HK-2 (cell line): ENCODE measurements around the gene WDR82.

Experiments used
- DNase-seq: peaks from one replicate; pipeline ENCODE4 v3.0.0-alpha.2; 2018; ENCODE audit not compliant: unreplicated experiment

The WDR82 gene

DNA sequence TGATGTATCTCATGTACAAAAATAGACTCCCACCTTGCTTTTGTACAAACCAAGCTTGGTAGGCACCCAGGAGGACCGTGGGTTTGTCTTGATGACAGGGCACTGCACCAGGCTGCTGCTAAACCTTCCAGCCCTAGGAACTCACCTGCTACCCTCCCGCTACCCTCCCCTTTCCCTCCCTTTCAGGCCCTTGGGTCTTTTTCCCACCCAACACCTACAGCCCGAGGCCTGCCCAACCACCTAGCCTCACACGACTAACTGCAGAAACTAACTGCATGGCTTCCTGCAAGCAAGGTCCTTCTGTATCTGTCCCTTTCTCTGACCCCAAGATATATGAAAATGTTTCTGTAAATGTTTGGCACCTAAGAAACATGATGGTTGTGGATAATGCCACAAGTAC lies 21.8 kb downstream of the WDR82 start:
- no peak for DNase-seq

DNA sequence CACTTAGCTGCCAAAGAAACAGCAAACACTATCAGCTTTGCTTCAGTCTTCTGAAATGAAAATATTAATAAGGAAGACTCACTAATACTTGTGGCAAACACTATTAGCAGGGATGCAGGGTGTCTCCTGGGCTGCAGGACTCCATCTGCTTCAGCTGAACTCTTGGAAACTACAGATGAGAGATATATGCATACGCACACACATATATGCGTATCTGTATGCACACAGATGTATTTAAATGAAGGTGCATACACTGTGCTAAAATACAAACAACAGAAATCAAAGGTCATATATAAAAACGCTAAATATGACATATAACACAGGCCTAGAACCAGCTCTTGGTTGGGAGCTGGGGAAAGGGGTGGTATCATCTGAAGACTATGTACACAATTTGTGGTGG lies 22.3 kb downstream of the WDR82 start:
- DNase-seq = no peak

DNA sequence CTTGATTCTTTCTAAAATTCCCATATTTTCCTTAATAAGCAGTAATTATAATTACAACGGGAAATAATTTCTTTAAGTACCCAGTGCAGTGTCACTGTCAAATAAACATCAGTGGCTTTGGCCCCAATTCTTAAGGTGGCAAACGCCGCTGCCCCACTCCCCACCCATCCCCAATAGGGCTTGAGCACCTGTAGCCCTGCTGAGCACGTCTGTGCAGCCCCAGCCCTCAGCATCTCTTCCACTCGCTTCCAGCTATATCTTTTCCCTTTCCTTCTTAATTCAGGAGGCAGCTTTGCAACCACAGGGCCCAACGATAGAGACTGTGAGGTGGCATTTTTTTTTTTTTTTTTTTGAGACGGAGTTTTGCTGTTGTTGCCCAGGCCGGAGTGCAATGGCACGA lies 23.8 kb downstream of the WDR82 start:
- DNase-seq = no peak

DNA sequence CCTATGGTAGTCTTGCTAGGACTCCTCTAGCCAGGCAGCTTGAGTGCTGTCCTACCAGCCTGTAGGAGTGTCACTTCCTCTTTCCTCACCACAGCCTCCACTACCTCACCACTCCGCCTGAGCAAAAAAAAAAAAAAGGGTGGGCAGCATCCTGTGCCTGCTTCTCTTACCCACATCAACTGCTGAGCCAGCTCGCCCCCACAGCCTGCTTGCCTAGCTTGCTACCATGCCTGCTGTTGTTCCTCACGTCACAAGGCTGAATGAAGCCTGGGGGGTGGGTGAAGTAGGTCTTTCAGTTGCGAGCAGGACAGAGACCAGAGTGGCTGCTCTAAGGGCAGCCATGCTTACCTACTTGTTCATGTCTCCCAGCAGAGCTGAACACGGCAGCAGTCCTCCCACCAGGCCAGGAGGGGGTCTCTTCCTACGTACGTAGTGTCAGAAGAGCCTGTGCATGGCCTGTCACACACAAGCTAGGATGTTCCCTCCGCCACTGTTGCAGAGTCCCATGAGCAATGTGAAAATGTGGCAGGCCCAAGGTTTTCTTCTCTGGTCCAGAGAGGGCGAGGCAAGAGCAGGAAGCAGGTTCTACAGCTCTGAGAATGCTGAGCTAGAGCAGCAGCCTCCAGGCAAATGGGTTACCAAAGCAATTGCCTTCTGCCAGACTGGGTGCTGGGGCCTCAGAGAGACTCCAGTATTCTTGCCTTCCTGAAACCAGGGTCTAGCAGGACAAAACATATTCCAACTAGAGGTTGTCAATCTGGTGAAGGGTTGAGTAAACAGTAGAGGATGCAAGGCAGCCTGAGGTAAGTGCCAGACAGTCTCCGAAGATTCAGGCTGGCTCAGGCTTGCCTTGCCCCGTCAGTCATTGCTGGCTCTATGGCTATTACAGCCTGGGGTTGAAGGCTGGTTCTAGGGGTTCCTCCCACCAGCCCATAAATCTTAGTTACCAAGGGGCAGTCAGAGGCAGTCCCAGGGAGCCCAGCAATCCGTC lies 24.8 kb downstream of the WDR82 start:
- no peak for DNase-seq

DNA sequence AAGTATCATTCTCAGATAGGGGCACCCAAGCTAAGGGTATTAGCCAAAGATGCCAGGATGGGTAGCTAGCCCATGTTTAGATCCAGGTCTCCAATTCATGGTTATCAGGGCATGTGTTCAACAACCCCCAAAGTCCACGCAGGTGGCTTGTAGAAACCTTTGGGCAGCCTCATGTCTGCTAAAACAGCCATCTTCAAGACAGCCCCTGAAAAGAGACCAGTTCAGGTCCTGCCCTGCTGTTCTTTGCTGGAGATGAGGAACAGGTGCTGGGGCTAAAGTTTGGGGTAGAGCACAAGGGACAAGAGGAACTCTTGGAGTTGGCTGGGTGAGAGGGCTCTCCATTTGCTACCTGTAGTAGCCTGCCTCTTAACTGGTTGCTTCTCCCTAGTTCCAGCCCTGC lies 28.3 kb downstream of the WDR82 start:
- DNase-seq = no peak

DNA sequence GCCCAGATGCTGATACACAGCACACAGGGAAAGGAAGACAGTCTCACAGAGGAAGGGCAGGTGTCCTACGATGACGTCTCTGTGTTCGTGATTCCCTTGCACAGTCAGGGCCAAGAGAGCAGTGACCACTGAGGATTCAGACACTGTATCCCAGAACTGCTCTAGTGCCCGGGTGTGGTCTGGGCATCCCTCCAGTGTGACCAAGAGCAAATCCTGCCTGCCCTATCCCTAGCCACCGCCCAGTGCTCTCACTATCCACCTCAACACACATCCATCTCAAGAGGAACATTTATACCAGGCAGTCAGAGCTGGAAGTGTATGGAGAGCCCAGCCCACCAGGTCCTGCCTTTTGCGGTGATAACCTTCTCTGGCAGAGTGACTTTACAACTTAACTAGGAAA lies 28.8 kb downstream of the WDR82 start:
- no peak for DNase-seq

DNA sequence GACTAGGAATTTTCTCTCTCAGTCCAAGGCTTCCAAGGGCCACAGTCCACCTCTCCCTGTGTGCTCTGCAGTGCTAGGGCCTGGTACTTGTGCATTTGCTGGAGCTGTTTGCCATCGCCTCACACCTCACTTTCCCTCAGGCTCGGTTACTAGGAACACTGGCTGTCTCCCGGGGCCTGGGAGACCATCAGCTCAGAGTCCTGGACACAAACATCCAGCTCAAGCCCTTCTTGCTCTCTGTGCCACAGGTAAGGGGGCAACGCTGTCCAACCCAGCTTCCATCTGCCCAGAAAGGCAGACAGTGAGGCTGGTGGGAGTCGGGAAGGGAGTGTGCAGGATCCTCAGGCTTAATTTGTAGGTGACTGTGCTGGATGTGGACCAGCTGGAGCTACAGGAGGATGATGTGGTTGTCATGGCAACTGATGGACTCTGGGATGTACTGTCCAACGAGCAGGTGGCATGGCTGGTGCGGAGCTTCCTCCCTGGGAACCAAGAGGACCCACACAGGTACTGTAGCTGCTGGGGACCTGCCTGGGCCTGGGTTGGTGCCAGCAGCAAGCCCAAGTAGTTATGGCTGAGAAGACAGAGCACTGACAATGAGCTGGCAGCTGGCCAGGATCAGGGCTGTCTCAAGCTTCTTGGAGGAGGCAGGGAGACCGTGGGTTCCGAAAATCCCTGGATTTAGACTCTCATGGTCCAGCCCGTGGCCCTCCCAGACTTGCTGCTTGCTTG lies 29.5 kb downstream of the WDR82 start:
- DNase-seq = no peak

DNA sequence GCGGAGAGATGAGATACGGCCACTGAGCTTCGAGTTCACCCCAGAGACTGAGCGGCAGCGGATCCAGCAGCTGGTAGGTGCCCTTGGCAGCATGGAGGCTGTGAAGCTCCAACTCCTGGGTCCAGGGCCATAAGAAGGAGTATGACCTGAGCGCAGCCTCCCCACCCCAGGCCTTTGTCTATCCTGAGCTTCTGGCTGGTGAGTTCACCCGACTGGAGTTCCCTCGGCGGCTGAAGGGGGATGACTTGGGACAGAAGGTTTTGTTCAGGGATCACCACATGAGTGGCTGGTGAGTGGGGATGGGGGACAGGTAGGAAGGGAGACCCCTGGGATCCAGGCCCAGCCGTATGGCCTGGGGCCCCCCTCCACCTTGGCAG lies 30.3 kb downstream of the WDR82 start:
- DNase-seq = no peak

DNA sequence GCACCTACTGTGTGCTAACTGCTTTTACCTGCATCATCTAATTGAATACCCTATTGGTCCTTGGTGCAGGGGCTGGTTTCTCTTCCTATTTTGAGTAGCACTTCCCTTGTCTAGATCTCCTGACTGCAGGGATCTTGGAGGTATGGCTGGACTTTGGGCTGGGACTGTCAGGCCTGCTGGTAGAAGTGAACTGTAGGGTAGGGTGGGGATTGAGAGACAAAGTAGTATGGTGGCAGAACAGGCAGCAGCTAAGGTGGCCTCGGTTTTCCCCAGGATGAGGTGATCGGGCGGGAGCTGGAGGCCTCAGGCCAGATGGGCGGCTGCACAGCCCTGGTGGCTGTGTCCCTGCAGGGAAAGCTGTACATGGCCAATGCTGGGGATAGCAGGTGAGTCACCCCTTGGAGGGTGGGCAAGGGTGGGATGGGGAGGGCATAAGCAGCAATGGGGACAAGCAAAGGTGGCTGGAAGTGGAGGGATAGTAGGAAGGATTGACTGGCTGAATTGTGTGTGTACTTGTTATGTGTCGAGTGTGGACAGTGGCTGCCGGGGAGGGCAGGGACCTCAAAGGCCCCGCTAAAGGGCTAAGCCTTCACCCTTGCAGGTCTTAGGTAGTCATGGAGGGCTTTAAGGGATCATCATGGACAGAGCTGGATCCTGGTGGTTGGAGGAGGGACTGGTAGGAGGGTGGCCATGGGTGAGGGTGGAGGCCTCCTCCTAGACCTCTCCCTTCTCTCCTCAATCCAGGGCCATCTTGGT lies 30.9 kb downstream of the WDR82 start:
- no peak for DNase-seq

DNA sequence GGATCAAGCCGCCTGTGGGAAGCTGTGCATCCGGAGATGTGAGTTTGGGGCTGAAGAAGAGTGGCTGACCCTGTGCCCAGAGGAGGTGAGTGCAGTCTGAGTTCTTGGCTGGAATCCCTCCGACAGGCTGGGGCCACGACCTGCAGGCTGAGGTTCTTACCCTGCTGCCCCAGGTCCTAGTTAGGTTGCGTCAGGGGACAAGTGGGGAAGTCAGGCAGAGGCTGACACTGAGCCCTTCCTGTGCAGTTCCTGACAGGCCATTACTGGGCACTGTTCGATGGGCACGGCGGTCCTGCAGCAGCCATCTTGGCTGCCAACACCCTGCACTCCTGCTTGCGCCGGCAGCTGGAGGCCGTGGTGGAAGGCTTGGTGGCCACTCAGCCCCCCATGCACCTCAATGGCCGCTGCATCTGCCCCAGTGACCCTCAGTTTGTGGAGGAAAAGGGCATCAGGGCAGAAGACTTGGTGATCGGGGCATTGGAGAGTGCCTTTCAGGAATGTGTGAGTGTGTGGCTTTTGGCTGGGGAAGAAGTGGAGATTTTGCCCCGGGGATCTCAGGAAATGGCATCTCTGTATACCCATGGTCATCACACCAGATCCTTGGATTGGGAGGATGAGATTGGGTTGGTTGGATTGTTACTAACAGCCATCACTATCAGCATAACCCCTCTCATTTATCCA lies 31.6 kb downstream of the WDR82 start:
- DNase-seq = no peak

DNA sequence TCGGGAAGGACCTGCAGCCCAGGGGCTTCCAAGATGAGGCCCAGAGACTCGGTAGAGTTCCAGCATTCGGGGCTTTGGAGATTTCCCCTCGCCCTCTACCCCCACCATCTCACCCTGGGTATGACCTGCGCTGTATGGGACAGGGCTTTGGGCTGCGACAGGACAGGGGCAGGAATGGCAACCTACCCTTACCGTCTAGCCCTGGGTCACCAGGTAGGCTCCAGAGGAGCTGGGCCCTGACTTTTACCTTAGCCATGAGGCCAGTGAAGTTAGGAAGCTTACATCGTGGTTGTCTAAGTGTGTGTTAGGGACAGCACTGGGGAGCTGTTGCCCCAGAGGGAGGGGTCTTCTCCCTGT lies 32.2 kb downstream of the WDR82 start:
- no peak for DNase-seq

DNA sequence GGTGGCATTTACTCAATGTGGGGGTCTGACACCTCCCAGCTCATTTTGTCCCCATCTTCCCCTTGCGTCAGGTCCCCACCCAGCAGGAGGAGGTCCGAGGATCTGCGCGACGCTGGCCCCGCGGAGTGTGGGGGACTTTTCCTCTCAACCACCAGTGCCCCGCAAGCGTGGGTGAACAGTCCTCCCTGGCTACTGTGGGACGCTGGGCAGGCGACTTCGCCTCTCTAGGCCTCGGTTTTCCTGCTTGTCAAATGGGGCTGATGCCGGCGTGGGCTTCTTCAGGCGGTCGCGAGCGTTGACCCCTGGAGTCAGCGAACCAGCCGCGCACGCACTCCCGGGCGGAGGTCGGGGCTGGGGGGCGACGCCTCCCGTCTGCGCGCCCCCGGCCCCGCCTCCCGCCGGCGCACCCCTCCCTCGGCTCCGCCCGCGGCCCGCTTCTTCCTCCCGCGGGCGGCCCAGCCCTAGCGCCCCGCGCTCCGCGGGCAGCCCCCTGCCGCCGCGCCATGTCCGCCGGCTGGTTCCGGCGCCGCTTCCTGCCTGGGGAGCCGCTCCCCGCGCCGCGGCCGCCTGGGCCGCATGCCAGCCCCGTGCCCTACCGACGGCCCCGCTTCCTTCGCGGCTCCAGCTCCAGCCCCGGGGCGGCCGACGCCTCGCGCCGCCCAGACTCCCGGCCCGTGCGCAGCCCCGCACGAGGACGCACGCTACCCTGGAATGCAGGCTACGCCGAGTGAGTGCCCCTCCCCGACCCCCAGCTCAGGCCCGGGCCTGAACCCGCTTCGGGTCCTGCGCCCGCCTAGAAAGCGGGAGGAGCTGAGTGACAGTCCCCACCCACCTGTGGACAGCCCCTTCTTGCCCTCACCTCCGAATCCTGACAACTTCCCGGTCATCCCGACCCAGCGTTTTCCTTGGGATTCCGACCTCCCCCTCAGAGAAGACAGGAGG lies 32.9 kb downstream of the WDR82 start, which contains the start of gene PPM1M:
Gene PPM1M (plus strand): TSS at position 438 of the 942 bp plus-strand sequence. CDS start 66 bp downstream, at position 504.
- DNase-seq = peak; percentile 41

DNA sequence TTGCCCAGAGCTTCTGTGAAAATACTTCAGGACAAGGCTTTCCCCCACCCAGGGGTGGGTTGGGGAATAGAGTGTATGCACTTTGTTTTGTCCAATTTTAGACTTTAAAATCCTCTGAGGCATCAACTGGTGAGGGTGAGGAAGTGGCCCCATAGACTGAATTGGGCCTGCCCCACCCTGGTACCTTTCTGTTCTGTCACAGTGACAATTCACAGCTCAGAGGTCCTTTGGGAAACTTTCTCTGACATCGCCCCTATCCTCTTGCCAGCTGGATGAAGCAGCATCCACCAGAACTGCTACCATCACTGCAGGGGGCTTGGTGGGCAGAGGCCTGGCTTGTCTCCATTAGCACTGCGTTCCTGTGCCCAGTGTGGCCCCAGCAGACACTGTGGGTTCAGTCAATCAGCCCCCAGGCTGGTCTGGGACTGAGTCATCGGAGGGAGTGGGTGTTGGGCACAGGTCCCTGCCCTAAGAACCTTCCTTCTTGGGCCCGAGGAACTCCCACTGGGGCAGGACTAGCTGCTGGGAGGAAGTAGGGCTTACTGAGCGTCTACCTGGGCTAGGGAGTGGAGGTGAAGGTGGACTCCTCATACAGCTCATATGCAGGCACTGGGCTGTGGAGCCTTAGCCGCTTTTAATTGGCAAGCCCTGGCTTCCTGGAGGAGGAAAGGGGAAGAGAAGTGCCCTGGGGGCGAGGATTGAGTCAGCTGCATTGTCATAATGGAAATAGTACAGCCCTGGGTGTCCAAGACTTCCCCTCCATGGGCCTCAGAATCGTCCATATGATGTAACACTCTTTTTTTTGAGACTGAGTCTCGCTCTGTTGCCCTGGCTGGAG lies 34.4 kb downstream of the WDR82 start:
- DNase-seq = no peak

DNA sequence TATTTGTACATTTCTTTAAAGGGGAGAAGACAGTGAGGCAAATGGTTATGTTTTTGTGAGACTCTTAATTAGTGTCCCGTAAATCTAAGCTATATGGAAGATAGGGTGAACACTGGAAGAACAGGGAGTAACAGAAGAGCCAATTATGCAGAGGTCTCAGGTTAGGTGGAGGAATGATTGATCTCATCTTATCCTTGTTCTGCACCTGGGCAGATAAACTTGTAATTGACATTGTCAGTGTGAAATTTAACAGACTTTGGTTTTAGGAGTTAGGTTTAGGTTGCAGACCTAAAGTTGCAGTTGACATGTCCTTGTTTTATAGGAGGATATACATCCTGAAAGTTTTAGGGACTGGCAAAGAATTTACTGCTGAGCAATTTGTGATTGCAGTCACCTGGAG lies 36.4 kb downstream of the WDR82 start:
- no peak for DNase-seq

DNA sequence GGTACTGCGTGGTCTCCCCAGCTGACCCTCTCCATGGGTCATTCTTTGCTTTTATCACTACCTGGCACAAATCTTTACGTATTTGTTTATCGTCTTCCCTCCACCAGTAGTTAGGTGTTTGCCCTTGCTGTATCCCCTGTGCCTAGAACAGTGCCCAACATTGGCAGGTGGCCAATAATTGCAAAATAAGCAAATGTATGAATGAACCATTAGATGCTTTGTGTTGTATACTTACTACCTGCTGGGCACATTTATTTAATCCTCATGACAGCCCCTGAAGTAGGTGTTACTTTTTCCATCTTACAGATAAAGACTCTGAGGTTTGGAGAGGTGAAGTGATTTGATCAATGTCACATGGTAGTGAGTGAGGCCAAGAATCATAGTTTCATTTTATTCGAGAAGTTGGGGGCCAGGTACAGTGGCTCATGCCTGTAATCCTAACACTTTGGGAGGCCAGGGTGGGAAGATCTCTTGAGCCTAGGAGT lies 37.5 kb downstream of the WDR82 start:
- DNase-seq = no peak

DNA sequence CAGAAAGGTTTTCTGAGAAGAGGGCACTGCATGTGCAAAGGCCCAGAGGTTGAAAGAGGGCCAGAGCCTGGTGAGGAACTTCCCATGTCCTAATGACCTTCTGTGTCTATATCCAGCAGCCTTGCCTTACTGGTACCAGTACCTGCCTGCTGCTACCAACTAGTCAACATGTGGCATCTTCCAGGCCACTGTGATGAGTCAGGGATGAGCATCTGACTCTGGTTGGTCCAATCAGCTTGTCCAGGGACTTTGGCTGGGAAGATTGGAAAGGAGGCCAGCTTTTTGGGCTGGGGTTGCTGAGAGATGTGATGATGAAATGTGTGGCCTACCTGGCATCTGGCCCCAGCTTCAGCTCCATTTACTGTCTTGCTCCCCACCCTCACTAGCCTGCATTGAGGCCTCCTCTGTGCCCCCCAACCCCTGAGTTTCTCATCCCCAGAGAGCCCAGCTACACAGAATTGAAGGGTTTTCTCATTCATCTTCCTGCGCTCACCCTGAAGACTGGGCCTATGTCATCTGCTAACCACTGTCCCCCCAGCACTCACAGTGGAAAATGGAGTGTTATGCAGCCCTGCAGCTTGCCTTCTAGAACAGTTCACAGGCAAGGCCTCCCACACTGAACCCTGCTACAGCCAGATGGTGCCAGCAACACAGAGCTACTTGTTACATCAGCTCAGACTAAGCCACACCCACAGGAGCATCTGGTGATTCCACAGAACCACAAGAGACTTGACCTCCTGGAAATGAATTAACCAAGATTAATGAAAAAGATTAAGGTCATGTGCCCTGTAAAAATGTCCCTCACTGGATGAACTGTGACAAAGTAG lies 38.2 kb downstream of the WDR82 start:
- DNase-seq = no peak

DNA sequence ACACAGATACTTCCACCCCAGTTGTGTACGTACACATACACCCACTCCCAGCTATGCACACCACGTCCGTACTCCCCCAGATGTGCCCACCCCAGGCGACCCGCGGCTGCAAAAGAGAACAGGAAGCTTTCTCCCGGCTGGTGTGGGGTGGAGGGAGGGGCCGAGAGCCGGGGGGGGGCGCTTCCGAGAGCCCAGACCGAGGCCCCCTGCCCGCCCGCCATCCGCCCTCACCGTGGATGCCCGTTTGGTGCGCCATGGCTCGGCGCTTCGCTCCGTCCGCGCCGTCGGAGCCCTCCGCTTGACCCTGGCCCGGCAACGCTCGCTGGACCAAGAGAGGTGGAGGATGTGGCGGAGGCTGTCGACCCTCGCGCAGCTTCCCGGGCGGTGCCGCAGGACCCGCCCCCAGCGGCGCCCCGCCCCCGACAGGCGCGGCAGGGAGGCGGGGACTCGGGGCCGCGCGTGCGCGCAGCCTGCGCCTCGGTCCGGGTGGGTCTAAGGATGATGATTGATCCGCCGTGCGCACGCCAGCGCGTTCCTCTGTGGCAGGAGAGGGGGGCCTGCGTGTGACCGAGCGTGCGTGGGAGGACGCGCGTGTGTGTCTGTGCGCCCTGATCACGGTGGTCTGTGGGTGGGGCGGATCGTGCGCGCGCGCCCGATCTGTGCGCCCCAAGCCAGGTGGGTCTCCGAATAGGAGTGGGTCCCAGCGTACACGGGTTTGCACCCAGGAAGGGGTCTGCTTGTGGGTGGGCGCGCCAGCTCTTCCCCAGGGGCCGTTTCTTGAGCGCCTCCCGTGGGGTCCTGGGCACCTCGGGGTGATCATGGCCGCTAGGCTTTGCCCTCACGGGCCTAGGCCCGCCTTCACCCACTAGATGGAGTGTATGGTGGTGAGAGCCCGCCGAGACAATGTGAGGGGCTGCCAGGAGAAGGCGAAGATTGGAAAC lies 39.4 kb downstream of the WDR82 start, which contains the start of gene TWF2:
Gene TWF2 (minus strand): TSS at position 398 of the 941 bp plus-strand sequence. CDS start 142 bp downstream, at position 256.
- peak; percentile 69 for DNase-seq
